Spleen (tissue), 11 donors: ENCODE data around the gene STEAP4. TPM values are rescaled to one million over a fixed set of nuclear protein-coding genes. Genes with fewer than 3 reads are reported as not detected.

Experiments used
- DNase-seq: peaks from one replicate; pipeline ENCODE4 v3.0.0-alpha.2; 2020
- H3K27ac ChIP-seq, 8 donors: fragments of 200-600 bp; sonication (generic) in 7 of 8; 1 replicate in 4 of 8; 2 replicates in 4 of 8; pipeline versions ENCODE4 v1.5.0 to v1.8.0; 2016 to 2021; ENCODE audit warnings: inconsistent platforms in 4 of 8, mild to moderate bottlenecking in 4 of 8, moderate library complexity in 1 of 8
- H3K27me3 ChIP-seq, 7 donors: fragments of 200-600 bp; sonication (generic) in 6 of 7; replicated peaks in 1 of 7; 1 replicate in 4 of 7; 2 replicates in 3 of 7; pipeline versions ENCODE4 v1.5.0 to v1.8.0; 2016 to 2021; ENCODE audit warnings: inconsistent platforms in 3 of 7, mild to moderate bottlenecking in 1 of 7
- H3K36me3 ChIP-seq, 6 donors: fragments of 200-600 bp; sonication (generic) in 5 of 6; 1 replicate in 4 of 6; 2 replicates in 2 of 6; pipeline versions ENCODE4 v1.5.0 to v1.8.0; 2016 to 2021; ENCODE audit warnings: inconsistent platforms in 2 of 6
- H3K4me1 ChIP-seq, 6 donors: fragments of 200-600 bp; sonication (generic) in 5 of 6; 1 replicate in 3 of 6; 2 replicates in 3 of 6; pipeline versions ENCODE4 v1.5.0 to v1.8.0; 2016 to 2021; ENCODE audit warnings: inconsistent platforms in 3 of 6
- H3K4me3 ChIP-seq, 8 donors: fragments of 200-600 bp; sonication (generic) in 7 of 8; 1 replicate in 4 of 8; 2 replicates in 4 of 8; pipeline versions ENCODE4 v1.5.0 to v1.8.0; 2016 to 2021; ENCODE audit warnings: inconsistent platforms in 4 of 8, mild to moderate bottlenecking in 4 of 8, moderate library complexity in 2 of 8
- H3K9me3 ChIP-seq, 8 donors: fragments of 200-600 bp; sonication (generic) in 7 of 8; 1 replicate in 4 of 8; 2 replicates in 4 of 8; pipeline versions ENCODE4 v1.5.0 to v1.8.0; 2016 to 2021; ENCODE audit warnings: inconsistent platforms in 4 of 8
- POLR2A ChIP-seq, 3 donors: fragments of 450-650 bp; IDR thresholded peaks; one replicate each; pipeline ENCODE4 v1.5.1; 2017; ENCODE audit warnings: antibody characterized with exemption in 3 of 3, mild to moderate bottlenecking in 1 of 3
- POLR2AphosphoS5 ChIP-seq, 3 donors: sonication (generic); formaldehyde crosslinking; IDR thresholded peaks; one replicate each; pipeline ENCODE4 v1.5.1; 2017; ENCODE audit warnings: antibody characterized with exemption in 3 of 3
- WGBS, 5 donors: extraction: QIAGEN DNeasy Blood & Tissue Kit in 3 of 5; methylation state at CpG; one replicate each; pipeline versions ENCODE4 v1.1.5 to v1.1.7; 2013 to 2018; 5-methylcytosine and 5-hydroxymethylcytosine counted together
- intact Hi-C: fragments of 100-400 bp; cut with DNase I; formaldehyde crosslinking; loops from one replicate; pipeline ENCODE4 v1.15.0; 2023; ENCODE audit warnings: low total_unique reads
- polyA plus RNA-seq, 3 donors: library from polyadenylated mRNA; stranded (reverse); fragments of 200-250 nt; gene quantifications; one replicate each; pipeline ENCODE4 v1.2.1, GENCODE V29; 2013
- total RNA-seq, 7 donors: library from RNA; depleted of rRNA in 3 of 7; stranded (reverse); fragments of >200 nt in 3 of 7; fragmentation: NEBNext Ultra II Directional in 4 of 7; extraction: Animal tissue kit (Norgen Biotek cat#: 25700) in 4 of 7; gene quantifications; one replicate each; pipeline versions ENCODE4 v1.1.0 to v1.2.1, GENCODE V29; 2016 to 2021
- TF ChIP-seq, protein P1 (sequence below), 11 experiments: fragments of 200-600 bp in 7 of 11; fragments of 450-650 bp in 4 of 11; sonication (generic) in 4 of 11; IDR thresholded peaks in 8 of 11; conservative IDR thresholded peaks in 3 of 11; 1 replicate in 7 of 11; 2 replicates in 4 of 11; pipeline versions ENCODE4 v1.4.0 to v1.8.0; 2016 to 2021; ENCODE audit warnings: antibody characterized with exemption in 11 of 11, inconsistent platforms in 4 of 11, mild to moderate bottlenecking in 1 of 11
- donor health status: healthy with polysubstance abuse.
- donor health status: DM: no; HTN: no; CAD: no; lungs with moderate emphysema.
- donor health status: DM: no; HTN: no; CAD: no.
- donor health status: Bipolar disorder and iron deficiency.
- donor health status: healthy.
- donor health status: DM: no; HTN: no; CAD: no.
- donor health status: DM: yes; HTN: yes; CAD: no.

STEAP4 gene
- total and polyA plus RNA-seq, 10 donors, result 0.50 to 70.7 (median 18.9) TPM

DNA sequence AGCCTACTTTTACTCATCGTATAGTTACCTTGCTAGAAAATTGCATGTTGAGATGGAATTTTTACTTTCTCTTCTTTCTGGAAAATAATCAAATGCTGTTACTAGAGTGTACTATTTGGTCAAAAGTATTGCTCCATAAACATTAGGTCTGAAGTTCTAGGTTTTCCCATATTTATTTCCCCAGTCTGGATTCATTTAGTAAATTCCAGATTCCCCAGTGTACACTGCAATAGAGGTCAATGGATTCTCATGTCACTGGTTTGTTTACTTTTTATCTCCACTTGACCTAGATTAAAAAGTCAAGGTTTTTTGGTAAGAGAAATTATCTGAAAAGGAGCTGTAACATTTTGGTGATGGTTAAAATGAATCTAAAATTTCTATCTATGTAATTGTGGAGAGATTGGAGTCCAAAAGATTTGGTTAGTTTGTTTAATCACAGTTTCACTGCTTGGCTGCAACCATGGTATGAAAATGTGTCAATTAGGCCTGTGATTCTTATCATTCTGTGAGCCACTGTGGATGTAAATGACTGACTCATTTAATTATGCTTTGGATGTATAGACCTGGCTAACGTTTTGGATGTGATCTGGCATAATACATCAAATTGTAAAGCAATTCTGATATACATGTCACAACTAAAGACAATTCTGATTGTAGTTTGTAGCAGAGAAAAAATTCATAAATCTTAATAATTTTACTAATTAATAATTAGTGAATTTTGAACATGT lies 32.7 kb upstream of the STEAP4 start:
- Histone ChIP-seq H3K27me3 (peaks cover 0 to 9% (median 0%) of the 10 kb centered on the region in 7 donors), H3K9me3 (no peaks in the 10 kb centered on the region), H3K36me3 (no peaks in the 10 kb centered on the region), H3K27ac (no peak overlapping the region), H3K4me1 (no peaks in the 10 kb centered on the region), H3K4me3 (no peak overlapping the region)
- no peak for TF ChIP-seq POLR2A (IDR thresholded peaks at IDR 0.05)
- TF ChIP-seq POLR2AphosphoS5 (IDR thresholded peaks at IDR 0.05), result no peak
- TF ChIP-seq, protein P1, sequence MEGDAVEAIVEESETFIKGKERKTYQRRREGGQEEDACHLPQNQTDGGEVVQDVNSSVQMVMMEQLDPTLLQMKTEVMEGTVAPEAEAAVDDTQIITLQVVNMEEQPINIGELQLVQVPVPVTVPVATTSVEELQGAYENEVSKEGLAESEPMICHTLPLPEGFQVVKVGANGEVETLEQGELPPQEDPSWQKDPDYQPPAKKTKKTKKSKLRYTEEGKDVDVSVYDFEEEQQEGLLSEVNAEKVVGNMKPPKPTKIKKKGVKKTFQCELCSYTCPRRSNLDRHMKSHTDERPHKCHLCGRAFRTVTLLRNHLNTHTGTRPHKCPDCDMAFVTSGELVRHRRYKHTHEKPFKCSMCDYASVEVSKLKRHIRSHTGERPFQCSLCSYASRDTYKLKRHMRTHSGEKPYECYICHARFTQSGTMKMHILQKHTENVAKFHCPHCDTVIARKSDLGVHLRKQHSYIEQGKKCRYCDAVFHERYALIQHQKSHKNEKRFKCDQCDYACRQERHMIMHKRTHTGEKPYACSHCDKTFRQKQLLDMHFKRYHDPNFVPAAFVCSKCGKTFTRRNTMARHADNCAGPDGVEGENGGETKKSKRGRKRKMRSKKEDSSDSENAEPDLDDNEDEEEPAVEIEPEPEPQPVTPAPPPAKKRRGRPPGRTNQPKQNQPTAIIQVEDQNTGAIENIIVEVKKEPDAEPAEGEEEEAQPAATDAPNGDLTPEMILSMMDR (IDR thresholded peaks at IDR 0.05 in 8 of 11, conservative IDR thresholded peaks at IDR 0.05 in 3 of 11), result no peak
- intact Hi-C loops, result no loop called here
- 62 to 74% (median 65%) methylated on average over 2 of the region's 2 CpGs for WGBS, 5 donors
- no peak for DNase-seq

DNA sequence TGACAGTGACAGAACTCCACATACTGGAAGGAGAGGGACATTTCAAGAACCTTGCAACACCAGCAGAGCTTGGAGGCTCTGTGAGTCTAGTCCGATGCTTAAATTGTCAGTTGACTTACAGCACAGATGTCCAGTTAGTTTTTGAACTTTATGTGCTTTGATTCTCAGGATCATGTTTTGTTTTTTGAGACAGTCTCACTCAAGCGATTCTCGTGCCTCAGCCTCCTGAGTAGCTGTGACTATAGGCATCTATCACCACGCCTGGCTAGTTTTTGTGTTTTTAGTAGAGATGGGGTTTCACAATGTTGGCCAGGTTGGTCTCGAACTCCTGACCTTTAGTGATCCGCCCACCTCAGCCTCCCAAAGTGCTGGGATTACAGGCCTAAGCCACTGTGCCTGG lies 31.8 kb upstream of the STEAP4 start:
- Histone ChIP-seq H3K27me3 (peaks cover 0 to 4% (median 0%) of the 10 kb centered on the region in 7 donors), H3K4me3 (no peak overlapping the region), H3K36me3 (no peaks in the 10 kb centered on the region), H3K9me3 (no peaks in the 10 kb centered on the region), H3K27ac (no peak overlapping the region), H3K4me1 (no peaks in the 10 kb centered on the region)
- WGBS, 5 donors, result 89 to 94% (median 91%) methylated on average over 6 of the region's 6 CpGs
- intact Hi-C loops, result no loop called here
- TF ChIP-seq, protein P1 (IDR thresholded peaks at IDR 0.05 in 8 of 11, conservative IDR thresholded peaks at IDR 0.05 in 3 of 11), result no peak
- no peak for TF ChIP-seq POLR2AphosphoS5 (IDR thresholded peaks at IDR 0.05)
- TF ChIP-seq POLR2A (IDR thresholded peaks at IDR 0.05), result no peak
- no peak for DNase-seq

DNA sequence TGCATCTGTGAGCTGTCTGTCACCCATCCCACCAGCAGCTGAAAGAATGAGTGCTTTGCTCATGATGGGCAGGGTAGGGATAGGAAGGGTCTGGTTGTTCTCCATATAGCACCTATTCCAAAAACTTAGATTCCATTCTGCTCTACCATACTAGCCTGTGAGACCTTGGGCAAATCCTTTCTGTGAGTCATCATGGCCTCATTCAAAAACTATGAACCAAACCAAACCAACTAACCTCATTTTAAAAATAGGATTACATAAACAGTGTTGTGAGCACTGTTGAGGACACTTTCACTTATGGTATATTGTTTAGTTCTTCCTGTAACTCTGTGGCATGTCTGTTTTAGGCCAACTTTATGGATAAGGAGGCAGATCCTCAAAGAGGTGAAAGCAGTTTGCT lies 30.9 kb upstream of the STEAP4 start:
- no peak for TF ChIP-seq POLR2AphosphoS5 (IDR thresholded peaks at IDR 0.05)
- TF ChIP-seq POLR2A (IDR thresholded peaks at IDR 0.05), result no peak
- TF ChIP-seq, protein P1 (IDR thresholded peaks at IDR 0.05 in 8 of 11, conservative IDR thresholded peaks at IDR 0.05 in 3 of 11), result no peak
- intact Hi-C loops, result no loop called here

DNA sequence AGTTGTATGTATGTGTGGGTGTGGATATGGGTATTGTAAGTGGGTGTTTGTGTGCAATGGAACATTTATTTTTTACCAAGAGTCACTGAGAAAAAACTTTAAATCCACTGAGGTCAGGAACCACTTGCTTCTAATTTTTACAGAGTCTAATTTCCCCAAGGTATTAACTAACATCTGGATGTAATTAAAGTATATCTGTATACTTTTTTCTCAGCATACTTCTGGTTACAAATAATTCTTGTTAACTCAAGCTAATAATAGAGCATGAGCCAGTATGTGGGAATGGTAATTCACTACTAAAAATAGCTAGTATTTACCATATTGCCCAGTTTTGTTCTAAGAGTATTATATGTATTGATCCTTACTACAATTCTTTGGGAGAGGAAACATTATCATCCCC lies 24.6 kb upstream of the STEAP4 start:
- TF ChIP-seq, protein P1 (IDR thresholded peaks at IDR 0.05 in 8 of 11, conservative IDR thresholded peaks at IDR 0.05 in 3 of 11), result no peak
- no peak for TF ChIP-seq POLR2AphosphoS5 (IDR thresholded peaks at IDR 0.05)
- no peak for TF ChIP-seq POLR2A (IDR thresholded peaks at IDR 0.05)
- H3K27ac ChIP-seq, result no peak overlapping the region
- intact Hi-C loops, result no loop called here
- no peak for DNase-seq
- H3K36me3 ChIP-seq, result no peaks in the 10 kb centered on the region
- peaks cover 0 to 4% (median 0%) of the 10 kb centered on the region in 7 donors for H3K27me3 ChIP-seq
- H3K4me1 ChIP-seq, result no peaks in the 10 kb centered on the region
- peaks cover 0 to 4% (median 0%) of the 10 kb centered on the region in 8 donors for H3K9me3 ChIP-seq
- no peak overlapping the region for H3K4me3 ChIP-seq

More for the DNA sequence above, 30.9 kb upstream of the STEAP4 start:
- no peak for DNase-seq
- H3K27ac ChIP-seq, result no peak overlapping the region
- peaks cover 0 to 4% (median 0%) of the 10 kb centered on the region in 7 donors for H3K27me3 ChIP-seq
- no peaks in the 10 kb centered on the region for H3K9me3 ChIP-seq
- no peaks in the 10 kb centered on the region for H3K4me1 ChIP-seq
- H3K4me3 ChIP-seq, result no peak overlapping the region
- no peaks in the 10 kb centered on the region for H3K36me3 ChIP-seq
